Measurements from ENCODE around the gene TMEM39A.

The TMEM39A gene

DNA sequence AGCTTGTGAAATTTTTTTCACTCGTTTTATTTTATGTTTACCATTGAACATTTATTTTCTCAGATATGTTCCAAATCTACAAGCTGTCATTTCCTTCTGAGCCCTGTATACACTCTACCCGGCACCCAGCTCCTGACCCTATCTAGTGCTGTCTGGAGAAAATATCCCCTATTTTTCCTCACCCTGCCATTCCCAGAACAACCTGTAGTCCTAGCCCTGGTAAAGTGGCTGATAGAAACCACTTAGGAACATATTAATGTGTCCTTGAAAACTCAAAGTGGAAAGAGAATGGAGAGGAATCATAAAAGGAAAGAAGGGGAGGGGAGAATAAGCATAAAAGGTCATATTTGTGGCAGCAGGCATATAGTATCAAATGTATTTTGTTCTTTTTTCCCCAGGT, 26.7 kb upstream of the TMEM39A start:
- H3K36me3 ChIP-seq (ENCODE audit: insufficient read depth, low read length) = peaks cover 32% of the 10 kb centered on the region
- no peaks in the 10 kb centered on the region for H3K4me1 ChIP-seq (ENCODE audit: insufficient read depth, low read length)
- no peaks in the 10 kb centered on the region for H3K27me3 ChIP-seq (ENCODE audit: insufficient read depth, low read length)
- H3K9me3 ChIP-seq (ENCODE audit: low read length) = no peaks in the 10 kb centered on the region
- H2AFZ ChIP-seq (ENCODE audit: low read depth, low read length) = no peak overlapping the region
- H3K4me3 ChIP-seq (ENCODE audit: low read length) = no peak overlapping the region

DNA sequence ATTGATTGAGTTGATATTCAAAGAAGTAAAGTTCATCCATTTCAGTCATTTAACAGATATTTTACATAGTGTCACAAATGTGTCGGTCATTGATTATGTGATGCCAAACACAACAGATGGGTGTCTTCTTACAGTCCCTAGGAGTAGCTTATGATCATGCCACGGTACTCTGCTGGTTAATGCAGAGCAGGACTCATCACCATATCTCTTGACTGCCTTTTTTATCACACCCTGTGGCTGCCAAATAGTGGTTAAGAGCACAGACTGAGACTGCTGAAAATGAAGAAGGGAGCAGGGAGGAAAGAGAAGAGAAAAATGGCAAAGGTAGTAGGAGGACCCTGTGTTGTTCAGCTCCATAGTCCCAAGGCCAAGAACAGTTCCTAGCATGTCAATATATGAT, 22.1 kb upstream of the TMEM39A start:
- Histone ChIP-seq H2AFZ (ENCODE audit: low read depth, low read length) (no peak overlapping the region), H3K9me3 (ENCODE audit: low read length) (no peaks in the 10 kb centered on the region), H3K36me3 (ENCODE audit: insufficient read depth, low read length) (peaks cover 26% of the 10 kb centered on the region), H3K27me3 (ENCODE audit: insufficient read depth, low read length) (no peaks in the 10 kb centered on the region), H3K4me3 (ENCODE audit: low read length) (no peak overlapping the region), H3K4me1 (ENCODE audit: insufficient read depth, low read length) (no peaks in the 10 kb centered on the region)

DNA sequence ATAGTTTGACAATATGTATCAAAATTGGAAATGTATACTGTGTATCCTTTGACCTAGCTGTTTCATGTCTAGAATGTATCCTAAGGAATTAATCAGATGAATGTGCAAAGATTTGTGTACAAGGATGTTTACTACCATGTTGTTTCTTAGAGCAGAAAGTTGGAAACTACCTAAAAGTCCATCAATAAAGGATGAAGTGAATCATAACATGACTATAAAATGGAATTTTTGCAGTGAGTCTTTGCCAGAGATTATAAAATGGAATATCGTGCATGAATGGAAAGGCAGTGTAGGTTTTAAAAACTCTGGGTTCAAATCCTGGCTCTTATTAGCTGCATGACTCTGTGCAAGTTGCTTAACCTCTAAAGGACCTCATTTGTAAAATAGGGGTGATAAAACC, 19.7 kb upstream of the TMEM39A start:
- no peak overlapping the region for H3K4me3 ChIP-seq (ENCODE audit: low read length)
- no peaks in the 10 kb centered on the region for H3K4me1 ChIP-seq (ENCODE audit: insufficient read depth, low read length)
- H3K9me3 ChIP-seq (ENCODE audit: low read length) = no peaks in the 10 kb centered on the region
- no peaks in the 10 kb centered on the region for H3K27me3 ChIP-seq (ENCODE audit: insufficient read depth, low read length)
- no peak overlapping the region for H2AFZ ChIP-seq (ENCODE audit: low read depth, low read length)
- H3K36me3 ChIP-seq (ENCODE audit: insufficient read depth, low read length) = peaks cover 38% of the 10 kb centered on the region

GRCh38 chr3:119481079-119481478, 17.7 kb upstream of the TMEM39A start:
- H3K4me3 ChIP-seq (ENCODE audit: low read length) = no peak overlapping the region
- peaks cover 26% of the 10 kb centered on the region for H3K36me3 ChIP-seq (ENCODE audit: insufficient read depth, low read length)
- no peaks in the 10 kb centered on the region for H3K27me3 ChIP-seq (ENCODE audit: insufficient read depth, low read length)
- H2AFZ ChIP-seq (ENCODE audit: low read depth, low read length) = no peak overlapping the region
- no peaks in the 10 kb centered on the region for H3K4me1 ChIP-seq (ENCODE audit: insufficient read depth, low read length)
- H3K9me3 ChIP-seq (ENCODE audit: low read length) = no peaks in the 10 kb centered on the region

- no peaks in the 10 kb centered on the region for H3K27me3 ChIP-seq (ENCODE audit: insufficient read depth, low read length)
- no peaks in the 10 kb centered on the region for H3K9me3 ChIP-seq (ENCODE audit: low read length)
- H3K4me3 ChIP-seq (ENCODE audit: low read length) = no peak overlapping the region
- H2AFZ ChIP-seq (ENCODE audit: low read depth, low read length) = no peak overlapping the region
- H3K36me3 ChIP-seq (ENCODE audit: insufficient read depth, low read length) = peaks cover 18% of the 10 kb centered on the region
- H3K4me1 ChIP-seq (ENCODE audit: insufficient read depth, low read length) = peaks cover 17% of the 10 kb centered on the region
Measured at GRCh38 chr3:119470866-119471265, 7.5 kb upstream of the TMEM39A start.

DNA sequence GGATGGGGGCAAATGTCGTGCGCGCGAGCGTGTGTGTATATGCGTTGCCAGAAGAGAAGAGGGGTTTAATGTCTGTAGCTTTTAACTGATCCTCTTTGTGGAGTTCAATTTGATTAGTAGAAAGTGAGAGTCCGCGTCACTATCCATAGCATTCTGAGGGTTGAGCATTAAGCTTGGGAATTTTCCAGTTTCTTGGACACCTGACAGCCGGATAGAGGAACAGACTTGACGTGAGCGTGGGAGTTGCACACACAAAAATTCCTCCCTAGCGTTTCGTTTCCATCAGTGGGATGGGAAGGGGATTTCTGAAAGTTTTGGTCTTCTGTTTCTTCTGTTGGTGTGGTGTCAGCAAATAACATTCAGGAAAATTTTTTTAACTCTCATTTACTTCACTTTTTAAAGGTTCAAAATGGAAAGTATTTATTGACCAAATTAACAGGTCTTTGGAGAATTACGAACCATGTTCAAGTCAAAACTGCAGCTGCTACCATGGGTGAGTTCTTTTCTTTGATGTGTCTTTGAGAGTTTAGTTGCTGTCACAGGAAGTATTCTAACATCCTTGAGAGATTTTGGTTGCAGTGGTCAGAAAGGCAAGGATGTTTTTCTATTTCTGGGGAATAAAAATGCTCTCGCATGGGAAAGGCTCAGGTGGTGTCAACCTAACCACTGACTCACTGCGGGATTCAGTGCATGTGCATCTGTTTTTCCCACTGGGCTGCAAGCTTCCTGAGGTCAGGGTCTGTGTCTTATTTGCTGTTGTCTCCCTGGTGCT, 6.2 kb upstream of the TMEM39A start:
- peak overlapping the region; percentile 84 for H2AFZ ChIP-seq (ENCODE audit: low read depth, low read length)
- H3K4me1 ChIP-seq (ENCODE audit: insufficient read depth, low read length) = peaks cover 17% of the 10 kb centered on the region
- H3K36me3 ChIP-seq (ENCODE audit: insufficient read depth, low read length) = peaks cover 18% of the 10 kb centered on the region
- H3K9me3 ChIP-seq (ENCODE audit: low read length) = no peaks in the 10 kb centered on the region
- no peaks in the 10 kb centered on the region for H3K27me3 ChIP-seq (ENCODE audit: insufficient read depth, low read length)
- peak overlapping the region; percentile 96 for H3K4me3 ChIP-seq (ENCODE audit: low read length)

GRCh38 chr3:119468041-119468440, 4.6 kb upstream of the TMEM39A start:
- no peaks in the 10 kb centered on the region for H3K27me3 ChIP-seq (ENCODE audit: insufficient read depth, low read length)
- no peaks in the 10 kb centered on the region for H3K9me3 ChIP-seq (ENCODE audit: low read length)
- peaks cover 14% of the 10 kb centered on the region for H3K36me3 ChIP-seq (ENCODE audit: insufficient read depth, low read length)
- peak overlapping the region; percentile 96 for H3K4me3 ChIP-seq (ENCODE audit: low read length)
- peaks cover 22% of the 10 kb centered on the region for H3K4me1 ChIP-seq (ENCODE audit: insufficient read depth, low read length)
- peak overlapping the region; percentile 84 for H2AFZ ChIP-seq (ENCODE audit: low read depth, low read length)

GRCh38 chr3:119457246-119457645, 6.2 kb downstream of the TMEM39A start:
- Histone ChIP-seq H2AFZ (ENCODE audit: low read depth, low read length) (no peak overlapping the region), H3K9me3 (ENCODE audit: low read length) (no peaks in the 10 kb centered on the region), H3K36me3 (ENCODE audit: insufficient read depth, low read length) (peaks cover 78% of the 10 kb centered on the region), H3K4me3 (ENCODE audit: low read length) (no peak overlapping the region), H3K27me3 (ENCODE audit: insufficient read depth, low read length) (no peaks in the 10 kb centered on the region), H3K4me1 (ENCODE audit: insufficient read depth, low read length) (peaks cover 13% of the 10 kb centered on the region)

DNA sequence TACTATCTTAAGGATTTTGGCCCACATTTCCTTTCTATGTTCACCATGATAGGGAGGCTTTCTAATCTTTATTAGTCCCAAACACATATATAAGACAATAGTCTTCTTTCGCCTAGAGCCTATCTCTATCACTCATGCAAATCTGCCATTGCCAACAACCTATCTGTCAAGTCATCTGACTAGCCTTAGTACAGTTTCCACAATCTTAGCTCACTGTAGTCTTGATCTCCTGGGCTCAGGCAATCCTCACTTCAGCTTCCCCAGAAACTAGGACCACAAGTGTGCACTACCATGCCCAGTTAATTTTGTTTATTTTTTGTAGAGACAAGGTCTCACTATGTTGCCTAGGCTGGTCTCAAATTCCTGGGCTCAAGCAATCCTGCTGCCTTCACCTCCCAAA, 6.9 kb downstream of the TMEM39A start:
- H3K4me1 ChIP-seq (ENCODE audit: insufficient read depth, low read length) = peaks cover 6% of the 10 kb centered on the region
- H3K27me3 ChIP-seq (ENCODE audit: insufficient read depth, low read length) = no peaks in the 10 kb centered on the region
- H3K4me3 ChIP-seq (ENCODE audit: low read length) = no peak overlapping the region
- H3K9me3 ChIP-seq (ENCODE audit: low read length) = no peaks in the 10 kb centered on the region
- H3K36me3 ChIP-seq (ENCODE audit: insufficient read depth, low read length) = peaks cover 79% of the 10 kb centered on the region
- no peak overlapping the region for H2AFZ ChIP-seq (ENCODE audit: low read depth, low read length)

DNA sequence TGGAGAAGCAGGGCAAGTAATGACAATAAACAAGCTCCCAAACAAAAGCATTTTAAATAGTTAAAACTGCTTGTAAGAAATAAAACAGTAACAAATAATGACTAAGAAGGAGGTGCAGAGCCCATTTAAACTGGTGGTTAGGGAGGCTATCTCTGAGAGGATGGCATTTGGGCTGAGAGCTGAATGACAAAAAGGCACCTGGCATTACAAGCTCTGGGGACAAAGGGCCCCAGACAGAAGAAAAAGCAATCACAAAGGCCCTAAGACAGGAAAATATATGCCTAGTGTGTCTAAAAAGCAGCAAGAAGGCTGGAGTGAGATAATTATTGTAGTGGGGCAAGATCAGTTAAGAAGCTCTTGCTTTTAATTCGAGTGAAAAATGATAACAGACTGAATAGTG, 9.6 kb downstream of the TMEM39A start:
- H2AFZ ChIP-seq (ENCODE audit: low read depth, low read length) = no peak overlapping the region
- H3K4me1 ChIP-seq (ENCODE audit: insufficient read depth, low read length) = peaks cover 4% of the 10 kb centered on the region
- H3K4me3 ChIP-seq (ENCODE audit: low read length) = no peak overlapping the region
- peaks cover 72% of the 10 kb centered on the region for H3K36me3 ChIP-seq (ENCODE audit: insufficient read depth, low read length)
- H3K9me3 ChIP-seq (ENCODE audit: low read length) = no peaks in the 10 kb centered on the region
- H3K27me3 ChIP-seq (ENCODE audit: insufficient read depth, low read length) = no peaks in the 10 kb centered on the region

GRCh38 chr3:119444590-119444989, 18.8 kb downstream of the TMEM39A start:
- no peaks in the 10 kb centered on the region for H3K4me1 ChIP-seq (ENCODE audit: insufficient read depth, low read length)
- no peak overlapping the region for H2AFZ ChIP-seq (ENCODE audit: low read depth, low read length)
- H3K27me3 ChIP-seq (ENCODE audit: insufficient read depth, low read length) = no peaks in the 10 kb centered on the region
- H3K4me3 ChIP-seq (ENCODE audit: low read length) = no peak overlapping the region
- peaks cover 71% of the 10 kb centered on the region for H3K36me3 ChIP-seq (ENCODE audit: insufficient read depth, low read length)
- peaks cover 12% of the 10 kb centered on the region for H3K9me3 ChIP-seq (ENCODE audit: low read length)

GRCh38 chr3:119443179-119443578, 20.2 kb downstream of the TMEM39A start:
- Histone ChIP-seq H3K27me3 (ENCODE audit: insufficient read depth, low read length) (no peaks in the 10 kb centered on the region), H3K9me3 (ENCODE audit: low read length) (peaks cover 12% of the 10 kb centered on the region), H3K4me3 (ENCODE audit: low read length) (no peak overlapping the region), H2AFZ (ENCODE audit: low read depth, low read length) (no peak overlapping the region), H3K36me3 (ENCODE audit: insufficient read depth, low read length) (peaks cover 71% of the 10 kb centered on the region), H3K4me1 (ENCODE audit: insufficient read depth, low read length) (no peaks in the 10 kb centered on the region)

GRCh38 chr3:119437691-119438258, 25.6 kb downstream of the TMEM39A start:
- no peaks in the 10 kb centered on the region for H3K4me1 ChIP-seq (ENCODE audit: insufficient read depth, low read length)
- peaks cover 9% of the 10 kb centered on the region for H3K9me3 ChIP-seq (ENCODE audit: low read length)
- no peak overlapping the region for H2AFZ ChIP-seq (ENCODE audit: low read depth, low read length)
- no peaks in the 10 kb centered on the region for H3K27me3 ChIP-seq (ENCODE audit: insufficient read depth, low read length)
- no peak overlapping the region for H3K4me3 ChIP-seq (ENCODE audit: low read length)
- H3K36me3 ChIP-seq (ENCODE audit: insufficient read depth, low read length) = peaks cover 80% of the 10 kb centered on the region

GRCh38 chr3:119436977-119437376, 26.4 kb downstream of the TMEM39A start:
- H3K4me3 ChIP-seq (ENCODE audit: low read length) = no peak overlapping the region
- peaks cover 83% of the 10 kb centered on the region for H3K36me3 ChIP-seq (ENCODE audit: insufficient read depth, low read length)
- H2AFZ ChIP-seq (ENCODE audit: low read depth, low read length) = no peak overlapping the region
- H3K4me1 ChIP-seq (ENCODE audit: insufficient read depth, low read length) = no peaks in the 10 kb centered on the region
- peaks cover 5% of the 10 kb centered on the region for H3K9me3 ChIP-seq (ENCODE audit: low read length)
- no peaks in the 10 kb centered on the region for H3K27me3 ChIP-seq (ENCODE audit: insufficient read depth, low read length)
